Neural cell (in vitro differentiated cells): ENCODE results near the gene CEP170B. TPM values are rescaled to one million over a fixed set of nuclear protein-coding genes. Genes with fewer than 3 reads are reported as not detected.

Experiments
- H2AFZ ChIP-seq: fragments of 200-600, 300-800 bp; sonication (generic), shearing (Covaris generic); 2 replicates; pipeline ENCODE4 v1.6.0; 2014; ENCODE audit warnings: low read depth, mild to moderate bottlenecking, antibody characterized with exemption, low read length, moderate library complexity
- H3F3A ChIP-seq: fragments of 200-600 bp; shearing (Covaris generic); 2 replicates; pipeline ENCODE4 v1.6.1; 2016; ENCODE audit warnings: mild to moderate bottlenecking, moderate library complexity, mixed read lengths, antibody characterized with exemption, low read length; ENCODE audit not compliant: insufficient read depth, poor library complexity, severe bottlenecking
- H3K27ac ChIP-seq: fragments of 200-600, 300-800 bp; sonication (generic), shearing (Covaris generic); 2 replicates; pipeline ENCODE4 v1.5.1; 2014; ENCODE audit warnings: mild to moderate bottlenecking, low read length, moderate library complexity
- H3K27me3 ChIP-seq: fragments of 300-800, 200-600 bp; sonication (generic), shearing (Covaris generic); 2 replicates; pipeline ENCODE4 v1.6.0; 2014; ENCODE audit warnings: mild to moderate bottlenecking, low read depth, low read length, moderate library complexity; ENCODE audit not compliant: insufficient read depth
- H3K36me3 ChIP-seq: fragments of 300-800, 200-600 bp; sonication (generic), shearing (Covaris generic); 2 replicates; pipeline ENCODE4 v1.5.1; 2014; ENCODE audit warnings: mild to moderate bottlenecking, antibody characterized with exemption, low read length, moderate library complexity; ENCODE audit not compliant: insufficient read depth
- H3K4me2 ChIP-seq: fragments of 300-800, 200-600 bp; sonication (generic), shearing (Covaris generic); 2 replicates; pipeline ENCODE4 v1.6.0; 2014; ENCODE audit warnings: mild to moderate bottlenecking, low read length
- H3K4me3 ChIP-seq: fragments of 300-800, 200-600 bp; sonication (generic), shearing (Covaris generic); 2 replicates; pipeline ENCODE4 v1.5.1; 2014; ENCODE audit warnings: mild to moderate bottlenecking, low read length, moderate library complexity
- H3K79me2 ChIP-seq: fragments of 200-600 bp; shearing (Covaris generic); replicated peaks from 2 replicates; pipeline ENCODE4 v1.6.0; 2014; ENCODE audit warnings: mild to moderate bottlenecking, low read length, moderate library complexity; ENCODE audit not compliant: insufficient read depth
- H3K9ac ChIP-seq: fragments of 300-800, 200-600 bp; sonication (generic), shearing (Covaris generic); 2 replicates; pipeline ENCODE4 v1.6.1; 2016; ENCODE audit warnings: mild to moderate bottlenecking, low read length, mixed read lengths
- H3K9me2 ChIP-seq: fragments of 200-600 bp; shearing (Covaris generic); 2 replicates; pipeline ENCODE4 v1.6.1; 2016; ENCODE audit warnings: mild to moderate bottlenecking, low read length, mixed read lengths; ENCODE audit not compliant: insufficient read depth
- H3K9me3 ChIP-seq: fragments of 200-600, 300-800 bp; sonication (generic), shearing (Covaris generic); 2 replicates; pipeline ENCODE4 v1.6.1; 2016; ENCODE audit warnings: mild to moderate bottlenecking, mixed run types, low read length, moderate library complexity, mixed read lengths
- H4K20me1 ChIP-seq: fragments of 200-600 bp; shearing (Covaris generic); 2 replicates; pipeline ENCODE4 v1.6.1; 2016; ENCODE audit warnings: mild to moderate bottlenecking, mixed run types; ENCODE audit not compliant: insufficient read depth
- EP300 ChIP-seq: fragments of 450-650 bp; conservative IDR thresholded peaks from 2 replicates; pipeline ENCODE4 v1.6.1; 2014; ENCODE audit warnings: antibody characterized with exemption, mild to moderate bottlenecking, moderate library complexity; ENCODE audit not compliant: poor library complexity, severe bottlenecking
- EZH2 ChIP-seq: fragments of 200-600, 300-800 bp; shearing (Covaris generic), sonication (generic); IDR thresholded peaks from 2 replicates; pipeline ENCODE4 v1.6.1; 2014; ENCODE audit warnings: antibody characterized with exemption, low read length, borderline replicate concordance, mild to moderate bottlenecking; ENCODE audit not compliant: insufficient read depth, poor library complexity, severe bottlenecking
- MXI1 ChIP-seq: fragments of 450-650 bp; conservative IDR thresholded peaks from 2 replicates; pipeline ENCODE4 v1.6.1; 2014; ENCODE audit warnings: antibody characterized with exemption, mild to moderate bottlenecking; ENCODE audit not compliant: poor library complexity, severe bottlenecking
- POLR2AphosphoS5 ChIP-seq: IDR thresholded peaks from 2 replicates; pipeline ENCODE4 v1.6.1; 2012
- RAD21 ChIP-seq: fragments of 450-650 bp; conservative IDR thresholded peaks from 2 replicates; pipeline ENCODE4 v1.6.1; 2014; ENCODE audit warnings: antibody characterized with exemption, mild to moderate bottlenecking, moderate library complexity
- REST ChIP-seq: IDR thresholded peaks from 2 replicates; pipeline ENCODE4 v1.6.1; 2012; ENCODE audit warnings: borderline replicate concordance
- SMC3 ChIP-seq: fragments of 450-650 bp; conservative IDR thresholded peaks from 2 replicates; pipeline ENCODE4 v1.6.1; 2014; ENCODE audit warnings: antibody characterized with exemption, mild to moderate bottlenecking, moderate library complexity; ENCODE audit not compliant: poor library complexity
- TAF1 ChIP-seq: IDR thresholded peaks from 2 replicates; pipeline ENCODE4 v1.6.1; 2012; ENCODE audit warnings: low read depth
- polyA plus RNA-seq: library from polyadenylated mRNA; depleted of rRNA; stranded (reverse); fragments of >200 nt; gene quantifications from 2 replicates; pipeline ENCODE4 v1.2.3, GENCODE V29; 2014
- TF ChIP-seq, protein P1 (sequence below): fragments of 450-650 bp; IDR thresholded peaks from 2 replicates; pipeline ENCODE4 v1.5.1; 2014; ENCODE audit warnings: antibody characterized with exemption, mild to moderate bottlenecking, moderate library complexity; ENCODE audit not compliant: poor library complexity, severe bottlenecking

The CEP170B gene
- polyA plus RNA-seq, 1 donor from 2014 or later = 11.6 TPM

DNA sequence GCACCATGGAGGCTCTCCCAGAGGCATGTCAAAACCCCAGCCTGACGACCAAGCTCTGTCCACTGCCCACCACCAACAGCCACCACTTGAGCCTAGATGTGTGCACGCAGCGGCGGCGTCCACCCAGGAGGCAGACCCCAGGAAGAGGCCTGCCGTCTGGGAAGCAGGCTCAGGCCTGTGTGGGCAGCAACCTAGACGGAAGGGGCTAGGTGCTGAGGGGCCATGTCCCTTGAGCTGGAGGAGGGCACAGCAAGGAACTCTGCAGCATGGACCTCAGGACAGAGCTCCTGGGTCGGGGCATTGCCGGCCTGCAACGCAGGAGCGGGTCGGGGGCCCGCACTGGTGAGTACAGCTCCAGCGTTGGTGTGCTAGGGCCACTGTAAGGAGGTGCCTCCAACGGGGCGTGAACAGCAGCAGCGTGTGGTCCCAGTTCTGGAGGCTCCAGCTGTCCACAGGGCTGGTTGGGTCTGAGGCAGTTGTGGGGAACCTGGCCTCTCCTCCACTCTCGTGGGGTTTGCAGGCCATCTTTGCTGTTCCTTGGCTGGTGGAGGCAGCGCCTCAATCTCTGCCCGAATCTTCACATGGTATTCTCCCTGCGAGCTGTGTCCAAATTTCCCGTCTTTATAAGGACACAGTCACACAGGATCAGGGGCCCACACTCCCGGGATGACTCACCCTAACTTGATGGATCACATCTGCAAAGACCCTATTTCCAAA lies 43.7 kb upstream of the CEP170B start:
- Histone ChIP-seq H3K36me3 (no peaks in the 10 kb centered on the region), H3K9ac (no peak overlapping the region), H3K79me2 (no peaks in the 10 kb centered on the region), H3F3A (no peaks in the 10 kb centered on the region), H3K27me3 (peaks cover 9% of the 10 kb centered on the region), H3K4me2 (no peak overlapping the region), H4K20me1 (no peaks in the 10 kb centered on the region), H3K27ac (no peak overlapping the region), H3K9me2 (no peaks in the 10 kb centered on the region), H2AFZ (no peak overlapping the region), H3K9me3 (no peaks in the 10 kb centered on the region), H3K4me3 (no peak overlapping the region)
- TF ChIP-seq, protein P1, sequence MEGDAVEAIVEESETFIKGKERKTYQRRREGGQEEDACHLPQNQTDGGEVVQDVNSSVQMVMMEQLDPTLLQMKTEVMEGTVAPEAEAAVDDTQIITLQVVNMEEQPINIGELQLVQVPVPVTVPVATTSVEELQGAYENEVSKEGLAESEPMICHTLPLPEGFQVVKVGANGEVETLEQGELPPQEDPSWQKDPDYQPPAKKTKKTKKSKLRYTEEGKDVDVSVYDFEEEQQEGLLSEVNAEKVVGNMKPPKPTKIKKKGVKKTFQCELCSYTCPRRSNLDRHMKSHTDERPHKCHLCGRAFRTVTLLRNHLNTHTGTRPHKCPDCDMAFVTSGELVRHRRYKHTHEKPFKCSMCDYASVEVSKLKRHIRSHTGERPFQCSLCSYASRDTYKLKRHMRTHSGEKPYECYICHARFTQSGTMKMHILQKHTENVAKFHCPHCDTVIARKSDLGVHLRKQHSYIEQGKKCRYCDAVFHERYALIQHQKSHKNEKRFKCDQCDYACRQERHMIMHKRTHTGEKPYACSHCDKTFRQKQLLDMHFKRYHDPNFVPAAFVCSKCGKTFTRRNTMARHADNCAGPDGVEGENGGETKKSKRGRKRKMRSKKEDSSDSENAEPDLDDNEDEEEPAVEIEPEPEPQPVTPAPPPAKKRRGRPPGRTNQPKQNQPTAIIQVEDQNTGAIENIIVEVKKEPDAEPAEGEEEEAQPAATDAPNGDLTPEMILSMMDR = no peak
- no peak for TF ChIP-seq POLR2AphosphoS5
- no peak for TF ChIP-seq SMC3
- TF ChIP-seq RAD21 = no peak
- no peak for TF ChIP-seq EP300
- no peak for TF ChIP-seq REST
- TF ChIP-seq MXI1 = no peak
- TF ChIP-seq TAF1 = no peak
- TF ChIP-seq EZH2 = no peak

- no peaks in the 10 kb centered on the region for H3F3A ChIP-seq
- peaks cover 14% of the 10 kb centered on the region for H3K27me3 ChIP-seq
- no peaks in the 10 kb centered on the region for H3K79me2 ChIP-seq
- no peaks in the 10 kb centered on the region for H3K9me3 ChIP-seq
- H3K27ac ChIP-seq = no peak overlapping the region
- no peak for TF ChIP-seq RAD21
- TF ChIP-seq SMC3 = no peak
- no peak overlapping the region for H3K4me3 ChIP-seq
- no peak overlapping the region for H3K9ac ChIP-seq
- H4K20me1 ChIP-seq = no peaks in the 10 kb centered on the region
- no peaks in the 10 kb centered on the region for H3K9me2 ChIP-seq
- no peaks in the 10 kb centered on the region for H3K36me3 ChIP-seq
- no peak overlapping the region for H2AFZ ChIP-seq
- no peak overlapping the region for H3K4me2 ChIP-seq
These were observed 43.0 kb upstream of the CEP170B start for GRCh38 chr14:104821971-104822608.
